ENCODE measurements around the gene FAM177B.
A peak's percentile ranks its signal among the peaks of the same experiment; 100 is the strongest.
"Not testable (repeated sequence)": the region's sequence is repeated elsewhere in the genome, so short reads cannot be mapped to it uniquely, and the experiment has no call there.

The FAM177B gene

GRCh38 chr1:222728746-222729145, 8.3 kb upstream of the FAM177B start:
- no peak overlapping the region for H3K9ac ChIP-seq (ENCODE audit: insufficient read length, low read depth)
- no peaks in the 10 kb centered on the region for H3K9me3 ChIP-seq (ENCODE audit: insufficient read depth, low read length)
- H3K27me3 ChIP-seq (ENCODE audit: insufficient read depth, insufficient read length) = no peaks in the 10 kb centered on the region
- no peak overlapping the region for H3K4me3 ChIP-seq (ENCODE audit: insufficient read length, low read depth)
- no peaks in the 10 kb centered on the region for H3K4me1 ChIP-seq (ENCODE audit: insufficient read depth, insufficient read length)
- DNase-seq (ENCODE audit: low read depth, low spot score) = no peak
- TF ChIP-seq SUZ12 (IDR thresholded peaks at IDR 0.05; ENCODE audit: extremely low read depth, insufficient read depth, insufficient read length) = no peak
- TF ChIP-seq ZNF274 (IDR thresholded peaks at IDR 0.05; ENCODE audit: low read depth, low read length) = no peak
- no peak for TF ChIP-seq YY1 (IDR thresholded peaks at IDR 0.05; ENCODE audit: insufficient read depth, insufficient read length)
- peaks cover 83% of the 10 kb centered on the region for H3K36me3 ChIP-seq (ENCODE audit: insufficient read depth, insufficient read length, low read length)

- H3K4me3 ChIP-seq (ENCODE audit: insufficient read length, low read depth) = no peak overlapping the region
- no peaks in the 10 kb centered on the region for H3K27me3 ChIP-seq (ENCODE audit: insufficient read depth, insufficient read length)
- H3K9me3 ChIP-seq (ENCODE audit: insufficient read depth, low read length) = no peaks in the 10 kb centered on the region
- TF ChIP-seq SUZ12 (IDR thresholded peaks at IDR 0.05; ENCODE audit: extremely low read depth, insufficient read depth, insufficient read length) = no peak
- no peak for TF ChIP-seq YY1 (IDR thresholded peaks at IDR 0.05; ENCODE audit: insufficient read depth, insufficient read length)
- TF ChIP-seq ZNF274 (IDR thresholded peaks at IDR 0.05; ENCODE audit: low read depth, low read length) = no peak
- H3K36me3 ChIP-seq (ENCODE audit: insufficient read depth, insufficient read length, low read length) = peaks cover 73% of the 10 kb centered on the region
- no peak for DNase-seq (ENCODE audit: low read depth, low spot score)
- H3K9ac ChIP-seq (ENCODE audit: insufficient read length, low read depth) = no peak overlapping the region
- no peaks in the 10 kb centered on the region for H3K4me1 ChIP-seq (ENCODE audit: insufficient read depth, insufficient read length)
Measured at GRCh38 chr1:222730866-222731265, 6.1 kb upstream of the FAM177B start.

DNA sequence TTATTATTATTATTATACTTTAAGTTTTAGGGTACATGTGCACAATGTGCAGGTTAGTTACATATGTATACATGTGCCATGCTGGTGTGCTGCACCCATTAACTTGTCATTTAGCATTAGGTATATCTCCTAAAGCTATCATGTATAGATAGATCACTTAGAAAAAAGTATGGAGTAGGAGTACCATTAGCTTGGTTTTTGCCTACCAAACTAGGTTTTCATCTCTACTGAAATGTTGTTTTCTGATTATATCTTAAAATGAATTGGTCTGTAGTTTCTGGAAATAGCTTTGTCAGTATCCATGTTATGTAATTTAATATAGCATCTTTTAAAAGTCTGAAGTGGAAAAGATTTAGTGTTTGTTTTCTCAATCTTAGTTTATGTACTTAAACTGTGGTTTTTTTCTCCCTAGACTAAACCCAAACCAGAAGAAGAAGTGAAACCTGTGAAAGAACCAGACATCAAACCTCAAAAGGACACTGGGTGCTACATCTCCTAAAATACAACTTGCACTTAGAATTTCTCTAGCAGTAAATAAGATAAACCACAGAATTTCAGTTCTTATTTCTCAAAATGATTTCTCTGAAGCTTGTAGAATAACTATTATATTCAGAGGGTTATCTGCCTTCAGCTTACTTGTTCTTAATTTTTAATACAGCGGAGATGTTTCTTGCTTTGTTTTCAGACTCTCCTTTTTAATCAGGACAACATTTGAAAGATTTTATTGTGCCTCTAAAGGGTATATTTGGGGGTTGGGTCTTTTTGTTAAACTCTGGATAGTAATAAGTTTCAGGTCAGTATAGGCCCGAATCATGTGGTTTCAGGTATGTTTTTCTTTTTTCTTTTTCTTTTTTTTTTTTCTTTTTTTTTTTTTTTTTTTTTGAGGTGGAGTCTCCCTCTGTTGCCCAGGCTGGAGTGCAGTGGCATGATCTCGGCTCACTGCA, 4.5 kb upstream of the FAM177B start:
- TF ChIP-seq ZNF274 (IDR thresholded peaks at IDR 0.05; ENCODE audit: low read depth, low read length) (no peak), YY1 (IDR thresholded peaks at IDR 0.05; ENCODE audit: insufficient read depth, insufficient read length) (no peak), SUZ12 (IDR thresholded peaks at IDR 0.05; ENCODE audit: extremely low read depth, insufficient read depth, insufficient read length) (no peak)
- Histone ChIP-seq H3K9me3 (ENCODE audit: insufficient read depth, low read length) (no peaks in the 10 kb centered on the region), H3K9ac (ENCODE audit: insufficient read length, low read depth) (no peak overlapping the region), H3K27me3 (ENCODE audit: insufficient read depth, insufficient read length) (no peaks in the 10 kb centered on the region), H3K4me1 (ENCODE audit: insufficient read depth, insufficient read length) (no peaks in the 10 kb centered on the region), H3K36me3 (ENCODE audit: insufficient read depth, insufficient read length, low read length) (peaks cover 60% of the 10 kb centered on the region), H3K4me3 (ENCODE audit: insufficient read length, low read depth) (no peak overlapping the region)
- no peak for DNase-seq (ENCODE audit: low read depth, low spot score)

DNA sequence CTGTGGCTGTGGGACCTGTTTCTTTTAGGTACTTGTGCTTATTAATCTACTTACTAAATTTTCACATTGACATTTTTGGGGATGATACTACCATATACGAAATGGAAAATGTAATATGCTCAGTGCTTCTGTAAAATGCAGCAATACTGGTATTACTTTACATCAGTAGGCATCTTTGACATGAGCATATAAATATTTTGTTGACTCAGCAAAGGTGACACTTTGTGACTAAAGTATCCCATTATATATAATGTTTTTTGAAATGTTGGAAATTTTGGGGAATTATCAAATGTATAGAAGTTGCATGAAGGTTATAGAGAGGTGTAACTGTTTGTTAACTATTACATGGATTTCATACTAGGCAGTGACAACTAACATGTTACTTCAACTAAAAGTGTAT, 2.3 kb upstream of the FAM177B start:
- no peak for DNase-seq (ENCODE audit: low read depth, low spot score)

GRCh38 chr1:222736470-222736869, 532 bp upstream of the FAM177B start:
- TF ChIP-seq YY1 (IDR thresholded peaks at IDR 0.05; ENCODE audit: insufficient read depth, insufficient read length) (no peak), SUZ12 (IDR thresholded peaks at IDR 0.05; ENCODE audit: extremely low read depth, insufficient read depth, insufficient read length) (no peak), ZNF274 (IDR thresholded peaks at IDR 0.05; ENCODE audit: low read depth, low read length) (no peak)
- H3K9ac ChIP-seq (ENCODE audit: insufficient read length, low read depth) = no peak overlapping the region
- H3K27me3 ChIP-seq (ENCODE audit: insufficient read depth, insufficient read length) = no peaks in the 10 kb centered on the region
- H3K36me3 ChIP-seq (ENCODE audit: insufficient read depth, insufficient read length, low read length) = peaks cover 27% of the 10 kb centered on the region
- peak; percentile 81 for DNase-seq (ENCODE audit: low read depth, low spot score)
- H3K4me1 ChIP-seq (ENCODE audit: insufficient read depth, insufficient read length) = no peaks in the 10 kb centered on the region
- no peaks in the 10 kb centered on the region for H3K9me3 ChIP-seq (ENCODE audit: insufficient read depth, low read length)
- H3K4me3 ChIP-seq (ENCODE audit: insufficient read length, low read depth) = no peak overlapping the region

More for the DNA sequence above, 2.3 kb upstream of the FAM177B start:
- Histone ChIP-seq H3K27me3 (ENCODE audit: insufficient read depth, insufficient read length) (no peaks in the 10 kb centered on the region), H3K36me3 (ENCODE audit: insufficient read depth, insufficient read length, low read length) (peaks cover 44% of the 10 kb centered on the region), H3K9me3 (ENCODE audit: insufficient read depth, low read length) (no peaks in the 10 kb centered on the region), H3K4me3 (ENCODE audit: insufficient read length, low read depth) (no peak overlapping the region), H3K4me1 (ENCODE audit: insufficient read depth, insufficient read length) (no peaks in the 10 kb centered on the region), H3K9ac (ENCODE audit: insufficient read length, low read depth) (no peak overlapping the region)
- TF ChIP-seq YY1 (IDR thresholded peaks at IDR 0.05; ENCODE audit: insufficient read depth, insufficient read length) (no peak), ZNF274 (IDR thresholded peaks at IDR 0.05; ENCODE audit: low read depth, low read length) (no peak), SUZ12 (IDR thresholded peaks at IDR 0.05; ENCODE audit: extremely low read depth, insufficient read depth, insufficient read length) (no peak)

DNA sequence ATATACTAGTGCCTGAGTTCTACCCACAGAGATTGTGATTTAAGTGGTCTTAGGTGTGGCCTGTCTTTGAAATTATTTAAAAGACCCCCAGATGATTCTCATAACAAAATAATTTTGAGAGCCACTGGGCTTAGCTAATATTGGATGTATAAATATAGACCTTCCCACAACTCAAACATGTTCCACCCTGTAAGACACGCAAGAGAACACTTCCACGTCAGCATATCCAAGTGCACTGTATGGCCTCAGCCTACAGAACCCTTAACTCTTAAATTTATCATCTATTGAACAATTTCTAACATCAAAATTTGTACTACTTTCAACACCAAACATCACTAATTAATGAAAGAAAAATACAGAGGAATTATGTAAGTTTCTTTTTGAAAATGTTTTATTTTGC, 2.5 kb downstream of the FAM177B start:
- TF ChIP-seq SUZ12 (IDR thresholded peaks at IDR 0.05; ENCODE audit: extremely low read depth, insufficient read depth, insufficient read length) (no peak), ZNF274 (IDR thresholded peaks at IDR 0.05; ENCODE audit: low read depth, low read length) (no peak), YY1 (IDR thresholded peaks at IDR 0.05; ENCODE audit: insufficient read depth, insufficient read length) (no peak)
- DNase-seq (ENCODE audit: low read depth, low spot score) = no peak

DNA sequence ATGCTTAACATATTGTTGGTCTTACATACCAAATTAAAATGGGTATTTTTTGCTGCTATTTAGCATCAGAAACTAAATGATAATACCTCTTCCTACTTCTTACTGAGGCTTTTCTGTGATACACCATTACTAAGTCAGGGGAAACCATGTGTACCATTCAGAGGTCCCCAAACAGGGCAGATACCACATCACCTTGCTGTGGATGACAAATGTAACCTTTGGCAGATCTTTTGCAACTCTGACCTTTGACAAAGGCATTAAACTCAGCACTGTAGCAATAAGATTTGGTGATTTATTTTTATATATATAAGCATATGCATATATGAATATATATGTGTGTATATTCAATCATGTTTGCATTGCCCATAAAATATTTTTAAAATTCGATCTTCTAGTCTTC, 2.9 kb downstream of the FAM177B start:
- no peak for TF ChIP-seq ZNF274 (IDR thresholded peaks at IDR 0.05; ENCODE audit: low read depth, low read length)
- no peak for TF ChIP-seq YY1 (IDR thresholded peaks at IDR 0.05; ENCODE audit: insufficient read depth, insufficient read length)
- no peak for TF ChIP-seq SUZ12 (IDR thresholded peaks at IDR 0.05; ENCODE audit: extremely low read depth, insufficient read depth, insufficient read length)
- H3K36me3 ChIP-seq (ENCODE audit: insufficient read depth, insufficient read length, low read length) = no peaks in the 10 kb centered on the region
- no peak for DNase-seq (ENCODE audit: low read depth, low spot score)
- H3K9ac ChIP-seq (ENCODE audit: insufficient read length, low read depth) = no peak overlapping the region
- no peak overlapping the region for H3K4me3 ChIP-seq (ENCODE audit: insufficient read length, low read depth)
- H3K4me1 ChIP-seq (ENCODE audit: insufficient read depth, insufficient read length) = no peaks in the 10 kb centered on the region
- no peaks in the 10 kb centered on the region for H3K9me3 ChIP-seq (ENCODE audit: insufficient read depth, low read length)
- H3K27me3 ChIP-seq (ENCODE audit: insufficient read depth, insufficient read length) = no peaks in the 10 kb centered on the region

More for the DNA sequence above, 2.5 kb downstream of the FAM177B start:
- Histone ChIP-seq H3K9me3 (ENCODE audit: insufficient read depth, low read length) (no peaks in the 10 kb centered on the region), H3K4me3 (ENCODE audit: insufficient read length, low read depth) (no peak overlapping the region), H3K9ac (ENCODE audit: insufficient read length, low read depth) (no peak overlapping the region), H3K4me1 (ENCODE audit: insufficient read depth, insufficient read length) (no peaks in the 10 kb centered on the region), H3K27me3 (ENCODE audit: insufficient read depth, insufficient read length) (no peaks in the 10 kb centered on the region), H3K36me3 (ENCODE audit: insufficient read depth, insufficient read length, low read length) (peaks cover under 1% of the 10 kb centered on the region)

DNA sequence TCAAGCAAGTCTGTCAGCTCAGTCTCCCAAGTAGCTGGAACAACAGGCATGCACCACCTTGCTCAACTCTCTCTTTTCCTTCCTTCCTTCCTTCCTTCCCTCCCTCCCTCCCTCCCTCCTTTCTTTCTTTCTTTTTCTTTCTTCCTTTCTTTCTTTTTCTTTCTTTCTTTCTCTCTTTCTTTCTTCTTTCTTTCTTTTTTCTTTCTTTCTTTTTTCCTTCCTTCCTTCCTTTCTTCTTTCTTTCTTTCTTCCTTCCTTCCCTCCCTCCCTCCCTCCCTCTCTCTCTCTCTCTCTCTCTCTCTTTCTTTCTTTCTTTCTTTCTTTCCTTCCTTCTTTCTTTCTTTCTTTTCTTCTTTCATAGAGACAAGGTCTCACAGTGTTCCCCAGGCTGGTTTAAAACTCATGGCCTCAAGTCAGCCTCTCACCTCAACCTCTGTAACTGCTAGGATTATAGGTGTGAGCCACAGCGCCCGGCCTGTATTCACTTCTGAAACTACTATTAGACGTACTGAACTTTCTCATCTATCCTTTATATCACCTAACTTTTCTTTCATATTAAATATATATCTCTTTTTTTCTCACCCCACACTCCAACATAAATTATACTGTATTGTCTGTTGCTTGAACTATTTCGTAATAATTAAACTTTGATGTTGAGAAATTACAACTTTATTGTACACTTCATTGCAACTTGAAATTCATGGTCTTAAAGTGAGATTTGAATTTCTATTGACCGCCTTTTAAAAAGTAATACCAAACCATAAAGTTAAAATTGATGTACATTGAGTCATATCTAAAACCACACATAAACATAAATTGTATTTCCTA, 4.8 kb downstream of the FAM177B start:
- DNase-seq (ENCODE audit: low read depth, low spot score); H3K4me3 ChIP-seq (ENCODE audit: insufficient read length, low read depth); H3K4me1 ChIP-seq (ENCODE audit: insufficient read depth, insufficient read length): not testable (repeated sequence)

More for the DNA sequence above, 4.8 kb downstream of the FAM177B start:
- H3K9ac ChIP-seq (ENCODE audit: insufficient read length, low read depth); H3K27me3 ChIP-seq (ENCODE audit: insufficient read depth, insufficient read length); H3K9me3 ChIP-seq (ENCODE audit: insufficient read depth, low read length); H3K36me3 ChIP-seq (ENCODE audit: insufficient read depth, insufficient read length, low read length): not testable (repeated sequence)
